DND-41 (cell line): ENCODE results near the gene TAB2.

ENCODE experiments used
- CTCF ChIP-seq: IDR thresholded peaks from 2 replicates; pipeline ENCODE4 v1.5.1; 2012; ENCODE audit warnings: borderline replicate concordance, low read length, moderate library complexity, mild to moderate bottlenecking; ENCODE audit not compliant: poor library complexity, severe bottlenecking; ENCODE audit errors: extremely low read depth
- EZH2 ChIP-seq: IDR thresholded peaks from 3 replicates; pipeline ENCODE4 v1.6.1; 2012; ENCODE audit warnings: borderline replicate concordance, low read depth, mild to moderate bottlenecking, moderate library complexity, low read length, inconsistent platforms; ENCODE audit not compliant: severe bottlenecking

- TF ChIP-seq CTCF (no peak), EZH2 (no peak)
These were observed 116.4 kb downstream of the TAB2 start for GRCh38 chr6:149433881-149434280.
